NCI-H1417 treated with DMSO at 0.1 percent for 48 hours (cell line): ENCODE data around the gene STX17.
"Not testable (repeated sequence)": the region's sequence is repeated elsewhere in the genome, so short reads cannot be mapped to it uniquely, and the experiment has no call there.

Source experiments
- DNase-seq: peaks from one replicate; lab custom pipeline; 2025; lab: John Stamatoyannopoulos, UW

Gene STX17

GRCh38 chr9:99906403-99907207, at the start of gene STX17:
STX17 (plus strand) TSS chr9:99906654; CDS start chr9:99915240, 8,586 bp downstream.
- peak; percentile 80 for DNase-seq

GRCh38 chr9:99857576-99857975, 48.9 kb upstream of the STX17 start:
- DNase-seq = not testable (repeated sequence)

GRCh38 chr9:99858087-99858486, 48.4 kb upstream of the STX17 start:
- DNase-seq = no peak

- DNase-seq = no peak
Measured at GRCh38 chr9:99859243-99859980, 47.0 kb upstream of the STX17 start.

- no peak for DNase-seq
Measured at GRCh38 chr9:99860266-99860665, 46.2 kb upstream of the STX17 start.

GRCh38 chr9:99863955-99864354, 42.5 kb upstream of the STX17 start:
- no peak for DNase-seq

GRCh38 chr9:99866398-99866797, 40.1 kb upstream of the STX17 start:
- no peak for DNase-seq

- DNase-seq = no peak
Measured at GRCh38 chr9:99867536-99867935, 38.9 kb upstream of the STX17 start.

GRCh38 chr9:99867968-99868367, 38.5 kb upstream of the STX17 start:
- no peak for DNase-seq

- no peak for DNase-seq
Measured at GRCh38 chr9:99868845-99869244, 37.6 kb upstream of the STX17 start.

- no peak for DNase-seq
Measured at GRCh38 chr9:99870126-99870525, 36.3 kb upstream of the STX17 start.

GRCh38 chr9:99873531-99873930, 32.9 kb upstream of the STX17 start:
- DNase-seq = no peak

GRCh38 chr9:99873943-99874584, 32.4 kb upstream of the STX17 start:
- DNase-seq = no peak

GRCh38 chr9:99876190-99876589, 30.3 kb upstream of the STX17 start:
- no peak for DNase-seq

- DNase-seq = no peak
Measured at GRCh38 chr9:99878651-99879050, 27.8 kb upstream of the STX17 start.

- no peak for DNase-seq
Measured at GRCh38 chr9:99881769-99882168, 24.7 kb upstream of the STX17 start.

- DNase-seq = no peak
Measured at GRCh38 chr9:99885747-99886146, 20.7 kb upstream of the STX17 start.

GRCh38 chr9:99889120-99889519, 17.3 kb upstream of the STX17 start:
- no peak for DNase-seq

GRCh38 chr9:99894826-99895225, 11.6 kb upstream of the STX17 start:
- DNase-seq = no peak

- no peak for DNase-seq
Measured at GRCh38 chr9:99895510-99895909, 10.9 kb upstream of the STX17 start.

- DNase-seq = no peak
Measured at GRCh38 chr9:99896119-99896518, 10.3 kb upstream of the STX17 start.

- DNase-seq = no peak
Measured at GRCh38 chr9:99903393-99903792, 3.1 kb upstream of the STX17 start.

- DNase-seq = no peak
Measured at GRCh38 chr9:99905833-99906402, 536 bp upstream of the STX17 start.
